Measurements from ENCODE around the gene SLAIN2.

Gene SLAIN2

DNA sequence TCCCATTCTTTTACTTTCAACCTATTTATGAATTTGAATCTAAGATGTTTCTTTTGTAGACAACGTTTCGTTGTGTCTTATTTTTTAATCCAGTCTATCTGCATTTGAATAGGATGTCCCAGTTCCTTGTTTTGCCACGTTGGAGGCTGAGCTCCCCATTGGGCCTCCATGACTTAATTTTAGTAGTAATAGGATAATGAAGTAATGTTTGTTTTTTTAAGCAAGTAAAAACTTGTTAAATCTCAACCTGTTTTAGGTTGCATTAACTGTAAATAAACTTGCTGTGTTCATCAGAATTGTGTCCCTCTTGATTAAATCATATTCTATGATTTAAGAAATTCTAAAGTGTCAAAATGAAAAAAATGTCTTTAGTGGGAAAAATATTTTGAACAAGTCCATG, 25.3 kb downstream of the SLAIN2 start:
- DNase-seq (ENCODE audit: low read depth in 2 of 2): no peak
- TF ChIP-seq, protein P1, sequence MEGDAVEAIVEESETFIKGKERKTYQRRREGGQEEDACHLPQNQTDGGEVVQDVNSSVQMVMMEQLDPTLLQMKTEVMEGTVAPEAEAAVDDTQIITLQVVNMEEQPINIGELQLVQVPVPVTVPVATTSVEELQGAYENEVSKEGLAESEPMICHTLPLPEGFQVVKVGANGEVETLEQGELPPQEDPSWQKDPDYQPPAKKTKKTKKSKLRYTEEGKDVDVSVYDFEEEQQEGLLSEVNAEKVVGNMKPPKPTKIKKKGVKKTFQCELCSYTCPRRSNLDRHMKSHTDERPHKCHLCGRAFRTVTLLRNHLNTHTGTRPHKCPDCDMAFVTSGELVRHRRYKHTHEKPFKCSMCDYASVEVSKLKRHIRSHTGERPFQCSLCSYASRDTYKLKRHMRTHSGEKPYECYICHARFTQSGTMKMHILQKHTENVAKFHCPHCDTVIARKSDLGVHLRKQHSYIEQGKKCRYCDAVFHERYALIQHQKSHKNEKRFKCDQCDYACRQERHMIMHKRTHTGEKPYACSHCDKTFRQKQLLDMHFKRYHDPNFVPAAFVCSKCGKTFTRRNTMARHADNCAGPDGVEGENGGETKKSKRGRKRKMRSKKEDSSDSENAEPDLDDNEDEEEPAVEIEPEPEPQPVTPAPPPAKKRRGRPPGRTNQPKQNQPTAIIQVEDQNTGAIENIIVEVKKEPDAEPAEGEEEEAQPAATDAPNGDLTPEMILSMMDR (IDR thresholded peaks at IDR 0.05; ENCODE audit: low read depth, low read length): no peak
- no peak overlapping the region for H3K4me3 ChIP-seq (replicated peaks in 1 of 2; ENCODE audit: low read depth in 2 of 2, low read length in 2 of 2)

DNA sequence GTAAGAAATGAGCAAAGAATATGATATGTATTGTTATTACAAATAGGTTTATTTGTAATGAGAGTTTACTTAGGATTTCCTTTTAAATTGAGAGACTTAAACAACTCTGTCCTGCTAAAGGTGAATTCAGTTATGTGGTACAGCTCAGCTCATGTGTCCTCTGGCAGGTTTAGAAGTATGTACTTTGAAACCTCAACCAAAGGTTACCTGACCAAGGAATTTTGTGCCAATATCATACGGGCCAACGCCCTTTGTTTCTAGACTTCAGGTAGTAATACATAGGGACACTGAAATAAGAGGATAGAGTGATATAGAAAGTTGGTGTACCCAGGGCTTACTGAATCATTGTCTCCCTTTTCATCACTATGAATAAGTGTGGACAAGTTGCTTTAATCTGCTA, 25.7 kb downstream of the SLAIN2 start:
- no peak overlapping the region for H3K4me3 ChIP-seq (replicated peaks in 1 of 2; ENCODE audit: low read depth in 2 of 2, low read length in 2 of 2)
- no peak for DNase-seq (ENCODE audit: low read depth in 2 of 2)
- TF ChIP-seq, protein P1 (IDR thresholded peaks at IDR 0.05; ENCODE audit: low read depth, low read length): no peak

DNA sequence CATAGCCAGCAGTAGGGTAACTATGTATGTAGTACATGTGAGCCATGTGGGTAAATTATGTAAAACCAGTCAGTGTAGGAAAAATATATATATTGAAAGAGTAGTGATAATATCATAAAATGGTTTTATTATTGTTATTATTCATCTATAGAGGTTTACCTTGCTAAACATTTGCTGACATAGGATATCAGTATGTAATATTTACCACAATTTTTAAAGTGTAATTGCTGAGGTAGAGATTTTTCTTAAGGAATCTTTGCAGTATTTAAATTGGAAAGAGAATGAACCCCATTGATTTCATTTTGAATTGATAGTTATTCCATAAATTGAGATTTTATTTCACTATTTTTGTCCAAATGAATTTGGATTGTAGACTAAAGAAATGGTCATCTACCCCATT, 27.1 kb downstream of the SLAIN2 start:
- no peak overlapping the region for H3K4me3 ChIP-seq (replicated peaks in 1 of 2; ENCODE audit: low read depth in 2 of 2, low read length in 2 of 2)
- TF ChIP-seq, protein P1 (IDR thresholded peaks at IDR 0.05; ENCODE audit: low read depth, low read length): no peak
- no peak for DNase-seq (ENCODE audit: low read depth in 2 of 2)

DNA sequence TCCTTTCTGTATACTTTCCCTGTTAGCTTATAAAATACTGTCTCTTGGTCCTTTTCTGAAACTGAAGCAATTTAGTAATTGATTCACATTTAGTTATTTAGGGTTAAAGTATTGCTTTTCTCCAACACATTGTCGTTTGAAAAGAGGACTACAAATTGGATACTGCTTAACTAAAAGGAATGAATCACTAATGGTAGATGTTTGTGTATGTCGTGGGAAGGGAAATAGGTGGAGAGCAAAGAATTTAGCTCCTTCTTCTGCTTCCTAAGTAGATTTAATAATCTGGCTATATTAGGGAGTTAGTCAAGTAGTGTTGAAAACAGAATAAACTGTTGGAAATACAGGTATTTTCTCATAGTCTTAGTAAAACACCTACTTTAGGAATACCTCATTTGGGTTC, 27.9 kb downstream of the SLAIN2 start:
- TF ChIP-seq, protein P1 (IDR thresholded peaks at IDR 0.05; ENCODE audit: low read depth, low read length): no peak
- H3K4me3 ChIP-seq (replicated peaks in 1 of 2; ENCODE audit: low read depth in 2 of 2, low read length in 2 of 2): no peak overlapping the region
- peak in 1 of 2 donors; percentile 61 for DNase-seq (ENCODE audit: low read depth in 2 of 2)

DNA sequence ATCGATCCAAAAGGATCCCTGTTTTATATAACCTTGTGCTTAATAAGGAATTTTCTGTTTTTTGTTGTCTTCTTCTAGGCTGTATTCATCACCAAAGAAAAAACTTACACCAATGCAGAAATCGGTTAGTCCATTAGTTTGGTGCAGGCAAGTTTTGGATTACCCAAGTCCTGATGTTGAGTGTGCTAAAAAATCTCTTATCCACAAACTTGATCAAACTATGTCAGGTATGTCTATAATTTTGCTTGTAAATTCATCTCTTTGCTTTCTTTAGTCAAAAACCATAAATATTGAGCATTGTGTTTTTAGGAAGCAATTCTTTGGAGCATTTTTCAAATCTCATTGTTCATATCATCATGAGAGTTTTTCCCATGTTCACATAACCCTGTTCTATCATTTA, 28.4 kb downstream of the SLAIN2 start:
- H3K4me3 ChIP-seq (replicated peaks in 1 of 2; ENCODE audit: low read depth in 2 of 2, low read length in 2 of 2): no peak overlapping the region
- no peak for DNase-seq (ENCODE audit: low read depth in 2 of 2)
- TF ChIP-seq, protein P1 (IDR thresholded peaks at IDR 0.05; ENCODE audit: low read depth, low read length): no peak

DNA sequence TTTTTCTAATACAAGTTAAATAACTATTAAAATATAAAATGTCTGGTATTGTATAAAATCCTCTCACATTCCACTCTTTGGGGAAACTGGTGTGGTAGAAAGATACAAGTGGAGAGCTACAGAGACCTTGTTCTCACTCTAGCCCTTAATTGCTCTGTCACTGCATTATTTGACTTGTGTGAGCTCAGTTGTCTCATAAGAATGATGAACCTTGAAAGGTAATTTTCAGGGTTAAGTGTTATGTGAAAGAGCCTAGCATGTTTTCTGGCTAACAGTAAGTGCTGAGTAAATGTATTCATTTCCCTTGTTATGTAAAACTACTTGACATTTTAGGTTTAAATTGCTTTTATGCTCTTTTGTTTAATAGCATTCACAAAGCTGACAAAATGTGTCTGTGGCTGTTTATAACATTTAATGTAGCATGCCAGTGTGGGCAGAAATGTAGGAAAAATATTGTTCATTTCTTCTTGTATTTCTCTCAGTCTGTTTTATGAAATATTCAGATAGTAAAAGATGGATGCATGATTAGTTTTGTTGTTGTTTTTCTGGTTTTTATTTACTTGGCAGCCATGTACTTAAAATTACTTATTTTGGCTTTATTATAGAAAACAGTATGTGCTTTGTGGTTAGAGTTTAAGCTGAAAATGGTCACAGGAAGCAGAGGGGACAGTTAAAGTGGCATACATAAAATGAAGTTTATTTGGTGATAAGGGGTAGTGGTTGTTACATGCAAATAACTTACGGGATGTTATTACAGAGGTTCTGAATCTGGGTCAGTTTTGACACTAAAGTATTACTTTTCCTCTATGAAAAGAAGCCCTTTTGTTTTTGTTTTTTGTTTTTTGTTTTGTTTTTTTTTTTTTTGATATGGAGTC, 29.2 kb downstream of the SLAIN2 start:
- no peak overlapping the region for H3K4me3 ChIP-seq (replicated peaks in 1 of 2; ENCODE audit: low read depth in 2 of 2, low read length in 2 of 2)
- TF ChIP-seq, protein P1 (IDR thresholded peaks at IDR 0.05; ENCODE audit: low read depth, low read length): no peak
- no peak for DNase-seq (ENCODE audit: low read depth in 2 of 2)
